WTC11 (cell line): Measurements from ENCODE around the gene MAP3K6. TPM values are rescaled to one million over a fixed set of nuclear protein-coding genes. Genes with fewer than 3 reads are reported as not detected.
A peak's percentile ranks its signal among the peaks of the same experiment; 100 is the strongest.

Source experiments
- ATAC-seq: fragments of 200-7000 bp; cut with Tn5 transposase; 2 replicates; pipeline ENCODE4 v1.10.0; 2021; ENCODE audit warnings: mild to moderate bottlenecking, moderate library complexity
- CTCF ChIA-PET: fragments of 300-600 bp; sonication (Branson Sonifier 250); formaldehyde crosslinking; loops from one replicate; lab custom pipeline; 2021; ENCODE audit warnings: antibody characterized with exemption; lab: Charles Lee
- POLR2A ChIA-PET: fragments of 350-600 bp; sonication (Branson Sonifier 250); formaldehyde crosslinking; loops from one replicate; lab custom pipeline; 2021; ENCODE audit warnings: antibody characterized with exemption; lab: Charles Lee
- DNase-seq: peaks from one replicate; pipeline ENCODE4 v3.0.0; 2021; ENCODE audit warnings: low spot score
- H3K27ac Mint-ChIP-seq: 2 replicates; pipeline ENCODE4 v1.8.0; 2021; ENCODE audit warnings: mixed read lengths
- H3K27me3 Mint-ChIP-seq: 2 replicates; pipeline ENCODE4 v1.8.0; 2021; ENCODE audit warnings: low read depth, mild to moderate bottlenecking, moderate library complexity, mixed read lengths
- H3K36me3 Mint-ChIP-seq: 2 replicates; pipeline ENCODE4 v1.8.0; 2021; ENCODE audit warnings: mixed read lengths
- H3K4me1 Mint-ChIP-seq: 2 replicates; pipeline ENCODE4 v1.8.0; 2022; ENCODE audit warnings: mixed read lengths
- H3K4me3 Mint-ChIP-seq: 2 replicates; pipeline ENCODE4 v1.8.0; 2021; ENCODE audit warnings: mild to moderate bottlenecking, moderate library complexity, mixed read lengths
- H3K9me3 Mint-ChIP-seq: 2 replicates; pipeline ENCODE4 v1.8.0; 2021; ENCODE audit warnings: mixed read lengths
- ESRRA ChIP-seq: sonication (generic); formaldehyde crosslinking; IDR thresholded peaks from 2 replicates; pipeline ENCODE4 v1.8.1; 2022; ENCODE audit warnings: mild to moderate bottlenecking, missing genetic modification reagents, borderline replicate concordance
- ETV6 ChIP-seq: sonication (generic); formaldehyde crosslinking; IDR thresholded peaks from 2 replicates; pipeline ENCODE4 v1.8.1; 2022; ENCODE audit warnings: mild to moderate bottlenecking, missing genetic modification reagents
- GTF2I ChIP-seq: fragments of 250-450 bp; sonication (Bioruptor Pico); conservative IDR thresholded peaks from 2 replicates; pipeline ENCODE4 v1.4.0; 2021; ENCODE audit warnings: mild to moderate bottlenecking
- MXD4 ChIP-seq: fragments of 250-450 bp; sonication (Bioruptor Pico); IDR thresholded peaks from 2 replicates; pipeline ENCODE4 v1.8.0; 2021; ENCODE audit warnings: mild to moderate bottlenecking, moderate library complexity, borderline replicate concordance
- NR2C2 ChIP-seq: sonication (generic); formaldehyde crosslinking; IDR thresholded peaks from 2 replicates; pipeline ENCODE4 v1.8.0; 2022; ENCODE audit warnings: mild to moderate bottlenecking, missing genetic modification reagents
- PRRX2 ChIP-seq: fragments of 250-450 bp; sonication (Bioruptor Pico); IDR thresholded peaks from 2 replicates; pipeline ENCODE4 v1.8.0; 2021; ENCODE audit warnings: mild to moderate bottlenecking
- RORB ChIP-seq: fragments of 250-450 bp; sonication (Bioruptor Pico); IDR thresholded peaks from 2 replicates; pipeline ENCODE4 v1.9.0; 2021; ENCODE audit warnings: mild to moderate bottlenecking
- ZMAT4 ChIP-seq: fragments of 250-450 bp; sonication (Bioruptor Pico); IDR thresholded peaks from 2 replicates; pipeline ENCODE4 v1.9.0; 2021; ENCODE audit warnings: mild to moderate bottlenecking
- ZNF138 ChIP-seq: sonication (generic); formaldehyde crosslinking; conservative IDR thresholded peaks from 2 replicates; pipeline ENCODE4 v1.8.1; 2022; ENCODE audit warnings: mild to moderate bottlenecking, moderate library complexity, missing genetic modification reagents
- ZNF263 ChIP-seq: sonication (generic); formaldehyde crosslinking; IDR thresholded peaks from 2 replicates; pipeline ENCODE4 v1.8.1; 2022; ENCODE audit warnings: low read depth, mild to moderate bottlenecking, moderate library complexity, missing genetic modification reagents
- ZNF512 ChIP-seq: sonication (generic); formaldehyde crosslinking; IDR thresholded peaks from 2 replicates; pipeline ENCODE4 v1.8.1; 2022; ENCODE audit warnings: missing genetic modification reagents, borderline replicate concordance
- total RNA-seq: library from RNA; stranded (reverse); gene quantifications from 3 replicates; pipeline ENCODE4 v1.2.3, GENCODE V29; 2021
- TF ChIP-seq, protein P1 (sequence below): sonication (generic); formaldehyde crosslinking; IDR thresholded peaks from 2 replicates; pipeline ENCODE4 v1.8.0; 2022; ENCODE audit warnings: mild to moderate bottlenecking, missing genetic modification reagents
- TF ChIP-seq, protein P2 (sequence below): sonication (generic); formaldehyde crosslinking; IDR thresholded peaks from 2 replicates; pipeline ENCODE4 v1.8.1; 2023; ENCODE audit warnings: mild to moderate bottlenecking, missing genetic modification reagents
- TF ChIP-seq, protein P3 (sequence below): sonication (generic); formaldehyde crosslinking; IDR thresholded peaks from 2 replicates; pipeline ENCODE4 v1.8.0; 2022; ENCODE audit warnings: missing genetic modification reagents

Gene MAP3K6
- total RNA-seq, 1 experiment from 2014 or later = 15.0 TPM

- ATAC-seq (peak; percentile 43), DNase-seq (peak; percentile 80)
- H3K4me3 Mint-ChIP-seq = peak overlapping the region; percentile 75
Observed at GRCh38 chr1:27348861-27349783, 17.6 kb downstream of the MAP3K6 start.

More at GRCh38 chr1:27348861-27349783, 17.6 kb downstream of the MAP3K6 start:
- H3K36me3 Mint-ChIP-seq = peaks cover 9% of the 10 kb centered on the region; the same call in 1 of the 2 replicates
- POLR2A ChIA-PET = interaction anchor here (0.6 to 3.1 kb wide), 7 partner anchors 8 to 1198 kb away, joined by 3 to 29 read pairs (median 5); partner anchors contain the start of genes MAP3K6 and SYTL1
- peaks cover 18% of the 10 kb centered on the region for H3K4me1 Mint-ChIP-seq
- H3K27me3 Mint-ChIP-seq = peaks cover 12% of the 10 kb centered on the region
- H3K27ac Mint-ChIP-seq = no peak overlapping the region
- TF ChIP-seq ZMAT4 (CRISPR knock-in tag) = no peak
- TF ChIP-seq, protein P1, sequence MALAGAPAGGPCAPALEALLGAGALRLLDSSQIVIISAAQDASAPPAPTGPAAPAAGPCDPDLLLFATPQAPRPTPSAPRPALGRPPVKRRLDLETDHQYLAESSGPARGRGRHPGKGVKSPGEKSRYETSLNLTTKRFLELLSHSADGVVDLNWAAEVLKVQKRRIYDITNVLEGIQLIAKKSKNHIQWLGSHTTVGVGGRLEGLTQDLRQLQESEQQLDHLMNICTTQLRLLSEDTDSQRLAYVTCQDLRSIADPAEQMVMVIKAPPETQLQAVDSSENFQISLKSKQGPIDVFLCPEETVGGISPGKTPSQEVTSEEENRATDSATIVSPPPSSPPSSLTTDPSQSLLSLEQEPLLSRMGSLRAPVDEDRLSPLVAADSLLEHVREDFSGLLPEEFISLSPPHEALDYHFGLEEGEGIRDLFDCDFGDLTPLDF (CRISPR knock-in tag) = 0 out of 2 replicates have a peak, but pooled peaks have one; percentile 33
- no peak for TF ChIP-seq PRRX2
- TF ChIP-seq ESRRA = 0 out of 2 replicates have a peak, but pooled peaks have one; percentile 14
- peak; percentile 84 for TF ChIP-seq NR2C2 (CRISPR knock-in tag)
- TF ChIP-seq ZNF512 (CRISPR knock-in tag) = 0 out of 2 replicates have a peak, but pooled peaks have one; percentile 32
- 0 out of 2 replicates have a peak, but pooled peaks have one; percentile 2 for TF ChIP-seq ZNF138 (CRISPR knock-in tag)
- TF ChIP-seq, protein P2, sequence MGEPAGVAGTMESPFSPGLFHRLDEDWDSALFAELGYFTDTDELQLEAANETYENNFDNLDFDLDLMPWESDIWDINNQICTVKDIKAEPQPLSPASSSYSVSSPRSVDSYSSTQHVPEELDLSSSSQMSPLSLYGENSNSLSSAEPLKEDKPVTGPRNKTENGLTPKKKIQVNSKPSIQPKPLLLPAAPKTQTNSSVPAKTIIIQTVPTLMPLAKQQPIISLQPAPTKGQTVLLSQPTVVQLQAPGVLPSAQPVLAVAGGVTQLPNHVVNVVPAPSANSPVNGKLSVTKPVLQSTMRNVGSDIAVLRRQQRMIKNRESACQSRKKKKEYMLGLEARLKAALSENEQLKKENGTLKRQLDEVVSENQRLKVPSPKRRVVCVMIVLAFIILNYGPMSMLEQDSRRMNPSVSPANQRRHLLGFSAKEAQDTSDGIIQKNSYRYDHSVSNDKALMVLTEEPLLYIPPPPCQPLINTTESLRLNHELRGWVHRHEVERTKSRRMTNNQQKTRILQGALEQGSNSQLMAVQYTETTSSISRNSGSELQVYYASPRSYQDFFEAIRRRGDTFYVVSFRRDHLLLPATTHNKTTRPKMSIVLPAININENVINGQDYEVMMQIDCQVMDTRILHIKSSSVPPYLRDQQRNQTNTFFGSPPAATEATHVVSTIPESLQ = peak; percentile 65; the same call in 1 of the 2 replicates
- TF ChIP-seq ETV6 (CRISPR knock-in tag) = peak; percentile 40
- no peak for TF ChIP-seq MXD4 (CRISPR knock-in tag)
- peak; percentile 60; the same call in 1 of the 2 replicates for TF ChIP-seq ZNF263 (CRISPR knock-in tag)
- TF ChIP-seq GTF2I (CRISPR knock-in tag) = no peak
- TF ChIP-seq, protein P3, sequence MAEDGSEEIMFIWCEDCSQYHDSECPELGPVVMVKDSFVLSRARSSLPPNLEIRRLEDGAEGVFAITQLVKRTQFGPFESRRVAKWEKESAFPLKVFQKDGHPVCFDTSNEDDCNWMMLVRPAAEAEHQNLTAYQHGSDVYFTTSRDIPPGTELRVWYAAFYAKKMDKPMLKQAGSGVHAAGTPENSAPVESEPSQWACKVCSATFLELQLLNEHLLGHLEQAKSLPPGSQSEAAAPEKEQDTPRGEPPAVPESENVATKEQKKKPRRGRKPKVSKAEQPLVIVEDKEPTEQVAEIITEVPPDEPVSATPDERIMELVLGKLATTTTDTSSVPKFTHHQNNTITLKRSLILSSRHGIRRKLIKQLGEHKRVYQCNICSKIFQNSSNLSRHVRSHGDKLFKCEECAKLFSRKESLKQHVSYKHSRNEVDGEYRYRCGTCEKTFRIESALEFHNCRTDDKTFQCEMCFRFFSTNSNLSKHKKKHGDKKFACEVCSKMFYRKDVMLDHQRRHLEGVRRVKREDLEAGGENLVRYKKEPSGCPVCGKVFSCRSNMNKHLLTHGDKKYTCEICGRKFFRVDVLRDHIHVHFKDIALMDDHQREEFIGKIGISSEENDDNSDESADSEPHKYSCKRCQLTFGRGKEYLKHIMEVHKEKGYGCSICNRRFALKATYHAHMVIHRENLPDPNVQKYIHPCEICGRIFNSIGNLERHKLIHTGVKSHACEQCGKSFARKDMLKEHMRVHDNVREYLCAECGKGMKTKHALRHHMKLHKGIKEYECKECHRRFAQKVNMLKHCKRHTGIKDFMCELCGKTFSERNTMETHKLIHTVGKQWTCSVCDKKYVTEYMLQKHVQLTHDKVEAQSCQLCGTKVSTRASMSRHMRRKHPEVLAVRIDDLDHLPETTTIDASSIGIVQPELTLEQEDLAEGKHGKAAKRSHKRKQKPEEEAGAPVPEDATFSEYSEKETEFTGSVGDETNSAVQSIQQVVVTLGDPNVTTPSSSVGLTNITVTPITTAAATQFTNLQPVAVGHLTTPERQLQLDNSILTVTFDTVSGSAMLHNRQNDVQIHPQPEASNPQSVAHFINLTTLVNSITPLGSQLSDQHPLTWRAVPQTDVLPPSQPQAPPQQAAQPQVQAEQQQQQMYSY (CRISPR knock-in tag) = peak; percentile 97
- TF ChIP-seq RORB (CRISPR knock-in tag) = no peak
- CTCF ChIA-PET = interaction anchor here (0.6 to 11.0 kb wide), 23 partner anchors 7 to 1544 kb away, joined by 3 to 258 read pairs (median 5); partner anchors contain the start of genes CD164L2, MAP3K6 and SYTL1
- no peaks in the 10 kb centered on the region for H3K9me3 Mint-ChIP-seq
